HG03066 (cell line): ENCODE data around the gene JPH3.
"Not testable (repeated sequence)": the region's sequence is repeated elsewhere in the genome, so short reads cannot be mapped to it uniquely, and the experiment has no call there.

ENCODE experiments used
- ATAC-seq: cut with Tn5 transposase; IDR thresholded peaks from one replicate; pipeline ENCODE4 v1.9.1; 2021; ENCODE audit warnings: low read depth; ENCODE audit not compliant: unreplicated experiment

Gene JPH3

DNA sequence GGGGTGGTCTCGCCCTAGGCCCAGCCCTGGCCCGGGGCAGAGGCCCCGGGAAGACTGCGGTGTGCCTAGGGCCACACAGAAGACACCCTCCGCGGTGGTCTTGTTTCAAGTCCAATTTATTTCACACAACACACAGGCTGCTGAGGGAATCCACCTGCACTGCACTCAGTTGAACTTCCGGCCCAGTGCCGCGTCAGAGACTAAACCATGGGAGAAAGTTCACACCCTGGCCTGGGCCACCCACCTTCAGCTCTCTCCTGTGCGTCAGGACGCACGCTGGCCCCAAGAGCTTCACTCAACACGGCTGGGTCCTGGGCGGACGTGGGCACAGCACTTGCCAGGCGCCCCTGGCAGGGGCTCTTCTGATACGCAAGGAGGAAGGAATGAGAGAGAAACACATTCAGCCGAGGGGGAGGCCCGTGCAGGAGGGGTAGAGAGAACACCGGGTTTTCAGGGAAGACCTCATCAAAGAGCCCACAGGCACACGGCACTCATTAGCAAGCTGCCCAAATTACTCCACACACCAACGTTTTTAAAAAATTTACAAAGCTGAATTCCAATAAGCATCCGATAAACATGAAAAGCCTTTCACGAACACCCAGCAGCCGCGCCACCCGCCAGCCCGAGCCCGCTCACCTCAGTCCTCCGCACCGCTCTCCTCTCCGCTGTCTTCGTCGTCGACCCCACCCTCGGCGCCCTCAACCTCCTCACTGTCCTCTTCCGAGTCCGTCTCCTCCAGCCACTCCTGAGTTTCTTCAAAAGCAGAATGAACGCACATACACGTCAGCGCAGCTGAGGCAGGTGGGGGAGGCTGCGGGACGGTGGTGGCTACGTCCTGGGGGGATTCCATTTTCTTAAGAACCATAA, 105.6 kb downstream of the JPH3 start:
- ATAC-seq = no peak

DNA sequence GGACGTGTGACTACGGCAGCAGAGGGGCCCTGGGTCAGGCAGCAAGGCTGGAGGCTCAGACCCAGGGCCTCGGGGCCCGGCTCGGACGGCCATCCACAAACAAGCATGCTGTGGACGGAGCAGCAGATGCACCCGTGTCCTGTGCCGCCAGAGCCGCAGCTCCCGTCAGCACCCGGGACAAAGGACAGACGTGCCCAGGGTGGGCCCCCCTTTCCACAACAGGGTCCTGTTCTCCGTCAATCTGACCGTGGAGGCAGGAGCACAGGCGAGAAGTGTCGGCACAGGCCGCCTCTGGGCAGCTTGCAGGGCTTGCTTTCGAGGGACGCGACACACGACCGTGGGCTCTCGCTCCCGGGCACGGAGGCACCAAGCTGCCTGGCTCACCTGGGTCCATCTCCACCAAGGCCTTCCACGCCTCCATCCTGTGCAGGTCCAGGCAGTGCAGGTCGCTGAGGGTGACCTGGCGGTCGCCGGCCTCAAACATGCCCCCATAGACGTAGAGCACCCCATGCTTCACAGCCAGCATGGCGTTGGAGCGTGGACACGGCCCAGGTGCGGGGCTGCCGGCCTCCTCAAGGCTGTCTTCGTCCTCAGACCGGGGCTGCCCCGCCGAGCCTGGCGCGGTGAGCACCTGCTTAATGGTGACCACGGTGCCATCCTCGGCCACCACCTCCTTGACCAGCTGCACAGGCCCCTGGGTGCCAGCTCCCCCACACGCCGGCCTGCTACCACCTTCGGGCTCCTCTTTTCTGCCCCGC, 106.8 kb downstream of the JPH3 start:
- no peak for ATAC-seq

DNA sequence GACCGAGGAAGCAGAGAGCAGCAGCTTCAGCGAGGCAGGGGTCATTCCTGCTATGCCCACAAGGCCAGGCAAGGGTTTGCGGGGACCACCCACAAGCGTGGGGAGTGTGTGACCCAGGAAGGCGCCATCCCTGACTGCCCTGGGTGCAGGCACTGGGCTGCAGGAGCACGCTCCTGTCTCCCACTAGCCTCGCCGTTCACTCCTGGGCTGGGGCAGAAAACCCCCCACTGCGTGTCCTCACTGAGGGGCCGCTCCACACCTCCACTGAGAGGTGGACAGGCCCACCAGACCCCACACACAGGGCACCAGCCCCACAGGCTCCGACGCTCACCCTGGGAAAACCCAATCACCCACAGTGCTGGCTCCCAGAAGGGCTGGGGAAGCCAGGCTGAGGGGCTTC, 107.4 kb downstream of the JPH3 start:
- ATAC-seq = no peak

DNA sequence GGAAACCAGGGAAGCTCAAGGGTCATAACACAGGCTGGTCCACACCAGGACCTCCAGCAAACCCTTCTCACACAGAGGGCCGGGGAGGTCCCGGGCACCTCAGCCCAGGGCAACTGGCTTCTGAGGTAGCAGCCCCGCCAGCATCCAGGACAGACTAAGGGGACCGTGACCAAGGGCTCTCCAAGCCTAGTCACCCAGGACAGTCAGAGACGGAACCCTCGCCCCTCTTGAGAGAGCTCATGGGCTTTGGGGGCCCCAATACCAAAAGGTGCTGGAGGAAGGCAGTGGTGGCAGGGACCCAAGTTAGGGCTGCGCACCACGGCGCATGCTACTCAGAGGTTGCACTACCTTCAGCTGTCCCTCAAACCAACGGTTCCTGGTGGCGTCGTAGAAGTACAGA, 108.6 kb downstream of the JPH3 start:
- no peak for ATAC-seq

DNA sequence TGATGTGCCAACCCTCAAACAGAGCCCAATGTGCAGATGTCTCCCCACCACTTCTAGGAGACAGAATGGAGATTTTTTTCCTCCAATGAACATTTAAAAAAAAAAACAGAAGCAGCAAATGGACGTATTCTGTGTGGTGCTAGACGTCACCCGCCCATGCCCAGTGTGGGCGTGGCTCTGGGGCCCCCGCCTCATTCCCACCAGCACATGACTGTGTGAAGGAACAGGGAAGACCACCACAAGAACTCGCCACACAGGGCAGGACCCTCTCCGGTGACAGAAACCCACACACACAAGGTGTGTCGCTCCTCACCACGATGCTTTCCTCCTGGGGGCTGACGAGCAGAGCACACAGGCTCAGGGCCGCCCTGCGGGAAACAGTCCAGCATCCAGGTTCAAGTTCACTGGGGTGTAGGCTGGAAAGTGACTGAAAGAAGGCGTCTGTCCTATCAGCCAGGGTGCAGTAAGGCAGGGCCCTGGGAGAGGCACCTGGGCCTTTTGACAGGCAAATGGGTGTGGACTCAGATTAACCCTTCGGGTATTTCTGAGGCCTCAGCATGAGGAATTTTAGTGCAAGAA, 110.0 kb downstream of the JPH3 start:
- ATAC-seq = no peak

DNA sequence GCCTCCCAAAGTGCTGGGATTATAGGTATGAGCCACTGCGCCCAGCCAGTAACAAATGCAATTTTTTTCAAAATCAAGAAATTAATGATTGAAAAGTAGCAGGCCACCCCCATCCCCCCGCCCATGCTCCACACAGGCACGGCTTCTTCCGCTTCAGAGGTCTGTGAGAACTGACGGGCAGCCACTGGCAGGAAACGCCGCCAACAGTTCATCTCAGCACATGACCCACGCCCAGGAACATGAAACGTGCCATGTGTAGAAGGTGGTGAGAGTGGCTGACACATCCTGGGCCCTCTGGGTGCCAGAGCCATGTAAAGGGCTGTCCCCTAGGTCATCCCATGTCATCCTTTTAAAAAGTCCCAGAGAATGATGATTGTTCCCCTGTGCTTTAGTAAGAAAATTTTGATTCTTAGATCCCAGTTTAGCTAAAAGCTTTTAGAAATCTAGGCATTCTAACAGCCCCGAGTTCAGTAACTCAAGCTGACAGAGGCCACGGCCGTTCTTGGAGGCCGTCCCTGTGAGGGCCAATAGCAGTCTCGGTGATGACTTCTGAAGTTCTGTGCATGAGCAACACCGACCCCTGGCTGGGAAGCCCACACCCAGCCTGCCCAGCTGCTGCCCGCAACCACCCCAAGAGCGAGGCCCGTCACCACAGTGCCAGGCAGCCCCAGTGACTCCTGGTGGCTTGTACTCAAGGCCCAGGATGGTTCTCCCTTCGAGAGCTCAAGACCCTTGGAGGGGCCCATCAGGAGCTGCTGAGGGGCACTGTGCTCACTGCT, 111.3 kb downstream of the JPH3 start:
- no peak for ATAC-seq

DNA sequence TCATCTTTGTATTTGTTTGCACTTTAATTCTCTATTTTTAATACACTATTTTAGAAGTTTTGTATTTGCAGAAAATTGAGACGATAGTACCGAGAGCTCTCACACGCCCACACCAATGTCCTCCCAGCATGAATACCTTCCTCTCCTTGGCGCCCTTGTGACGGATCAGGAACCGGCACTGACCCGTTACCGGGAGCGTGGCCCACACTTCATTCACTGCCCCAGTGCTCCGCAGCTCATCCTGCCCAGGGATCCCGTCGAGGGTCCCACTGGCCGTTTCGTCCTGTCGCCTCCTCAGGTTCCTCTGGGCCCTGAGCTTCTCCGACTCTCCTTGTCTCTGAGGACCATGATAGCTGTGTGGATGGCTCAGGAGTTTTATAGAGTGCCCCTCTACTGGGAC, 112.9 kb downstream of the JPH3 start:
- ATAC-seq = no peak

DNA sequence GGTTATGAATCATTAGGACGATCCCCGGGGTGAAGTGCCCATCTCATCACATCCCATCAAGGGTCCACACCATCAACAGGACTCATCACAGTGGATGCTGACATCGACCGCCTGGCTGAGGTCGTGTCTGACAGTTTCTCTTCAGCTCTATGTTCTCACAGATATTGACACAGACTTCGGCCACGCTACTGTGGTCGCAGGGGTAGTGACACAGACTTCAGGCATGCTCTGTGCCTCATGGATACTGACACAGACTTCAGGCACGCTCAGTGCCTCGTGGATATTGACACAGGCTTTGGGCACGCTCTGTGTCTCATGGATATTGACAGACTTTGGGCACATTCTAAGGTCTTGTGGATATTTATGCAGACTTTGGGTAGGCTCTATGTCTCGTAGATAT, 113.3 kb downstream of the JPH3 start:
- no peak for ATAC-seq

DNA sequence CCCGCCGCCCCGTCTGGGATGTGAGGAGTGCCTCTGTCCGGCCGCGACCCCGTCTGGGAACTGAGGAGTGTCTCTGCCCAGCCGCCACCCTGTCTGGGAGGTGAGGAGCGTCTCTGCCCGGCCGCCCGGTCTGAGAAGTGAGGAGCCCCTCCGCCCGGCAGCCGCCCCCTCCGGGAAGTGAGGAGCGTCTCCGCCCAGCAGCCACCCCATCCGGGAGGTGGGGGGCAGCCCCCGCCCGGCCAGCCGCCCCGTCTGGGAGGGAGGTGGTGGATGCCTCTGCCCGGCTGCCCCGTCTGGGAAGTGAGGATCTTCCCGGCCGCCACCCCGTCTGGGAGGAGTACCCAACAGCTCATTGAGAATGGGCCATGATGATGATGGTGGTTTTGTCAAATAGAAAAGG, 116.5 kb downstream of the JPH3 start:
- not testable (repeated sequence) for ATAC-seq

DNA sequence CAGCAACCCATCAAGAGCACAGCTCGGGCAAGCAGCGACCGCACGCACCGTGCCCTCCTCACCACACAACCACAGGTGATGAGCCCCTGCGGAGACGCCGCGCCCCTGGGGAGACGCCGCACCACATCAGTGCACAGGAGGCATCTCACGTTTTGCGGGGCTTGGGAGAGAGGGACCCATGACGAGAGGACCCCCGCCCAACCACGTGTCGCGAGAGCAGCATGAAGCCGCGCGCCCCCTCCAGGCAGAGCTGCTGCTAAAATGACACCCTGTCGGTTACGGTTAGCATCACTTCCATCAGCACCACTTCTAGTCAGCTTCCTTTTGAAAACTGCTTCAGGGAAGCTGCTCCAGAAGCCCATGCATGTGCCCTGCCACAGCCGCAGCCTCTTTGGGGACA, 118.1 kb downstream of the JPH3 start:
- ATAC-seq = no peak

DNA sequence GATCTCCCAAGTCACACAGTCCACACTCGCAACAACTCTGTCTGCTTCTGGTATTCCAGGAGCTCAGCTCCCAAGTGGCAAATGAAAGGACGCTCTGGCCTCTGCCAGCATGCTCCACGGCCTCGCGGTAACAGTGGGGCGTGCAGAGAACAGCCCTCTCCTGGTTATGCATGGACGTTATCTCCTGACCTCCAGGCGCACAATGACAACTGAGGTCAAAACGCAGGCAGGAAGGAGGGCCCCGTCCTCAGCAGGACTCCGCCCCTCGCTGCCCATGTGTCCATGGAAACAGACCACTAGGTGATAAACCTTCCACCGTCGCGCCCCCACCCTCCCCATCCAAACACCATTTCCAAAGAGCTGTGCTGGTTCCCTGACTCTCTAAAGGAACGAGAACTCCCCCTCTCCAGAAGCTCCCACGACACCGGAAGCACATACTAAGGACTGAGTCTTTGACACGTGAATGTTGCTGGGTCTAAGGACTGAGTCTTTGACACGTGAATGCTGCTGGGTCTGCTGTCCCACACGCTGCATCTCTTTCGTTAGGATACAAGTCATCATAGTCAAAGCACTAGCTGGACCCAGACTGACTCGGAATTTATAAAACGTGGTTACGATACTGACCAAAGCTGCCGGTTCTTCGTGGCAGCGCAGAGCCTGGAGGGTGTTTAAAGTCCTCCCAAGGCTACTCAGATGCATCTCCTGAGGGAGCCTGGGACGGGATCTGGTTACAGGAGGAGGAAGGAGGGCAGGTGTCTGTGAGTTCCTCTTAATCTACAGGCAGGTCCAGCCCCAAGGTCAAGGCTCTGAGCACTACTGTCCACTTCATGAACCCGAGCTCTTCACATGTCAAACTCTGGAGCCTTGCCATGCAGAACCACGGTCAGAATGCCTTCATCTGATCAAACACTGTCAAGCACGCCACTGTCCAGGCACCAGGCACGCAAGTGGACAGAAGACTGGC, 119.6 kb downstream of the JPH3 start:
- no peak for ATAC-seq

DNA sequence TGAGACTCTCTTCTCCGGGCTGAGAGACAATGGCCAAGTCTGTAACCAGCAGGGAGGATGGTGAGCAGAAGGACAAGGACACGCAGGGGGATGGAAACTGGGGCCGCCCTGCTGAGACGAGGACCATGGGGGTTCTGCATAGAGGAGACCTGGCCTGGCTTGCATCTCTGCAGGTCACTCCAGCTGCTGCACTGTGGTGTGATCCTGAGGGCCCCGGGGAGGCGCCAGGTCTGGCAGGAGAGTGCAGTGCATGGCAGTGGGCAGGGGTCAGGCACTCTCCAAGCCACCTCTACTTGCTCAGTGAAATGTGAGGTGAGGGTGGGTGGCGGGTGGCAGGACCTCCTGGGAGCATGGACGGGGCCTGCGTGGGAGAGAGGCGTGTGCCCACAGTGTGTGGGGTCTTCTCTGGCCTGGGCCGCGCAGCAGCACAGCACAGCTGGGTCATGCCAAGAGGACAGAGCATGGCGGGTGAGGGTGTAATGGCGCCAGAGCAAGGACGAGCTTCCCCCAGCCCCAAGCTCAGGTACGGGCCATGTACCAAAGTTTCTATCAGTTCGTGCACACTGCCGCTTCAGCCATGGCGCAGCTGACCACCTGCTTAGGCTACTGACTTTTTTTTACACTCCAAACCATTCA, 120.4 kb downstream of the JPH3 start:
- ATAC-seq = no peak

DNA sequence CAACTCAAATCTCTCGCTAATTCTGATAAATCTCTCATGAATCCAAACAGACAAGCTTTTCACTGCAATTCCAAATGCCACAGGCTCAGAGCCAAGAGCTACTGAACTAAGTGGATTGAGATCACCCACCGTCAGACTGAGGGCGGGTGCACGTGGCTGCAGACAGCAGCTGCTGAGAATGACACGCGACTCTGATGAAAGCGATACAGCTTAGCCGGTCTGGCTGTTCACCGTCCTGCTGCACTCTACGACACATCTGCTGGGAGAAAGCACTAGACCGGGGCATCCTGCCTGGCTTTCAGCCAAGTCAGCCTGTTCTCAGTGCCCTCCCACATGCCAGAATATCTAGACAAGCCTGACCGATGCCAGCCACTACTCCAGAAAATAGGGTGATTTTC, 120.9 kb downstream of the JPH3 start:
- ATAC-seq = no peak

DNA sequence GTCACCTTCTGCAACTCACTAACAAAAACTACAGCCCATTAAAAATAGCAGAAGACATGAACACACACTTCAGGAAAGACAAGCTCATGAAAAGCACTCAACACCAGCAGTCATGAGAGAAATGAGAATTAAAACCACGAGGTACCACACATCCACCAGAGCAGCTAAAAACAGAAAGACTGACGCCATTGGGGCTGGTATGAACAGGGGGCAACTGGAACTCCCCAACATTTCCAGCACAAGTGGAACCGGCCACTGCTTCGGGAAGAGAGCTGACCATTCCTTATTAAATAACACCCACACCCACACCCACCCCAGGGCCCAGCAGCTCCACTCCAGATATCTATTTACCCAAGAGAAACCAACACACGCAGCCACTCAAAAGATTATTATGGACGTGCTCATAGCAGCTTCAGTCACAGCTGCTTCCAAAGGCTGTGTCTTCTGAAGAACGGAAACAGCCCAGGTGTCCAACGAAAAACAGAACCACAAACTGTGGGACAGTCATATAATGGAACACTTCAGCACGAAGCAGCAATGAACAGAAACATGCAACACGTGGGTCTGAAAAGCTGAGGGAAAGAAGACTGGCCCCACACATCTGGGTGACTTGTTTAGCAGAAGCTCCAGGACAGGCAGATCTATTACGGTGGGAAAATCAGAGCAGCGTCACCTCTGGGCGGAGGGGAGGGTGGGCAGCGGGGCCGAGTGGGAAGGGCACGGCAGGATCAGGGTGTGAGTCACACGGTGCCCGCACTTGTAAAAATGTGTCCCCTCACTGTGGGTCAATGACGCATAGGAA, 122.4 kb downstream of the JPH3 start:
- no peak for ATAC-seq

DNA sequence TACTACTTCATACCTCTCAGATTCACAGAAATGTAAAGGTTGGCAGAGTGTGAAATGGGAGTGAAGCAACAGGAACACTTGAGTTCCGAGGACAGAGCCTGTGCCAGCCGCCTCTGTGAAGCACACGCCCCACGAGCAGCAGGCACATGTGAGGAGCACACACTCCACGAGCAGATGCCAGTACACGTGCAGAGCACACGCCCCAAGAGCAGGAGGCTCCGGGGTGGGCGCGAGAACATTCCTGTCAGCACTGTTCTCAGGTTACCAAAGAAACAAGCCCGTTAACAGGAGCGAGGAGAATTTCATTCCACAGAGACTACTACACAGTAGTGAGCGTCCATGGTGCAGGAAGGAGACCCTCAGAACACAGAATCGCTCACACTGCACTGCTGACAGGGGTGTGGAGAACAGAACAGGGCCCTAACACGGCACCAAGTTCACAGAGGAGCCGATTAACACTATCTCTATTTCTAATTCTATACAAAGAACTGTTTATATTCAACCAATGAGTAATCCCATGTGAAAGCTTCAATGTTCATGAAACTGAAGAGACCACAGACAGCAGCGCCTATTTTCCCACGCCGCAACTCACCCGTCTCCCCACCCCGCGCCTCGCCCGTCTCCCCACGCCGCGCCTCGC, 123.4 kb downstream of the JPH3 start:
- no peak for ATAC-seq

DNA sequence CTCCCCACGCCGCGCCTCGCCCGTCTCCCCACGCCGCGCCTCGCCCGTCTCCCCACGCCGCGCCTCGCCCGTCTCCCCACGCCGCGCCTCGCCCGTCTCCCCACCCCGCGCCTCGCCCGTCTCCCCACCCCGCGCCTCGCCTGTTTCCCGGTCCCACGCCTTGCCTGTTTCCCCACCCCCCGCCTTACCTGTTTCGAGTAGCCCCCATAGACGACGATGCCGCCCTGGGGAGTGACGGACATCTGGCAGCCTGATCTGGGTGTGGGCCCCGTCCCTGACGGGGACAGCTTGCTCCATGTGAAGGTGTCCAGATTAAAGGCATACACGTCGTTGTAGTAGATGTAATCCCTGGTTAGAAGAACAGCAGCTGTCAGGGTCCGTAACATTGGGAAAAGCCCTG, 124.3 kb downstream of the JPH3 start:
- ATAC-seq = not testable (repeated sequence)

DNA sequence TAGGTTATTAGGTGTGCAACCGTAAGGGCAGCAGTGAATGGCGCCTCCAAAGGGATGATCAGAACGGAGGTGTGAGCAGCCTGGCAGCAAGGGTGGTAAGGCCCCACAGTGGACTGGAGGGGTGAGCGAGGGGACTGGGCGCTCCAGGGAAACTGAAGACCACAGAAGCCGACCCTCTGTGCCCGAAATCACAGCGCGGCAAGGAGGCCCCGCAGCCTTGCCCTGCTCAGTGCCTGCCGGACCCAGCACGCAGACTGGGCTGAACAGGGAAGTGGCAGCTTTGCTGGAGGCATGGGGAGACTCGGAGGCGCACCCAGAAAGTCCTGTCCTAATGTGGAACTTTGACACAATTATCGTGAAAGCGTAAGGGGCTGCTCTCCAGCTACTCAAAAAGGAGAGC, 125.0 kb downstream of the JPH3 start:
- no peak for ATAC-seq

DNA sequence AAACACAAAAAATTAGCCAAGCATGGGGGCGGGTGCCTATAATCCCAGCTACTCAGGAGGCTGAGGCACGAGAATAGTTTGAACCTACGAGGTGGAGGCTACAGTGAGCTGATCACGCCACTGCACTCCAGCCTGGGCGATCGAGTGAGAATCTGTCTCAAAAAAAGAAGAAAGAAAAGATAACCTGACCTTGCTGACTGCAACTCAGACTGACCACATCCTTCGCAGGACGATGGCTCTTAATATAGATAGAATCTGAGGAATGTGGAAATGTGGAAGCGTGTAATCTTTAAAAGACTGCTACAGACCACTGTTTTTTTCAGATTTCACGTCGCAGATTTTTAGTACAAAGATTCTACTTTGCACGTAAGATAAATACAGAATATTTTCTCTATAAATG, 125.7 kb downstream of the JPH3 start:
- no peak for ATAC-seq
